MCF 10A (cell line): ENCODE results near the gene SLC52A1. TPM values are rescaled to one million over a fixed set of nuclear protein-coding genes. Genes with fewer than 3 reads are reported as not detected.
A peak's percentile ranks its signal among the peaks of the same experiment; 100 is the strongest.

Experiments used
- BruUV-seq: library from RNA; stranded (reverse); fragments of 400-500 nt; replicated peaks from 2 replicates; lab custom pipeline; 2021; lab: Mats Ljungman, UMichigan
- CTCF ChIA-PET: fragments of 300-600 bp; sonication (Branson Sonifier 250); formaldehyde crosslinking; extraction: SDS; loops from one replicate; lab custom pipeline; 2021; ENCODE audit warnings: antibody characterized with exemption, inconsistent platforms; lab: Yijun Ruan, JAX
- POLR2A ChIA-PET: fragments of 300-600, 350-650 bp; sonication (Branson Sonifier 250); formaldehyde crosslinking; extraction: SDS; loops from one replicate; lab custom pipeline; 2020; ENCODE audit warnings: antibody characterized with exemption, inconsistent platforms; lab: Yijun Ruan, JAX
- DNase-seq: peaks from one replicate; pipeline ENCODE4 v3.0.0-alpha.2; 2018; ENCODE audit not compliant: unreplicated experiment
- H3K27ac Mint-ChIP-seq: one replicate; pipeline ENCODE4 v1.8.0; 2022; ENCODE audit warnings: mild to moderate bottlenecking, low read depth, mixed read lengths; ENCODE audit not compliant: unreplicated experiment
- H3K27me3 Mint-ChIP-seq: one replicate; pipeline ENCODE4 v1.8.0; 2022; ENCODE audit warnings: mixed read lengths; ENCODE audit not compliant: insufficient read depth, unreplicated experiment
- H3K36me3 Mint-ChIP-seq: one replicate; pipeline ENCODE4 v1.8.0; 2022; ENCODE audit warnings: mild to moderate bottlenecking, moderate library complexity, mixed read lengths; ENCODE audit not compliant: insufficient read depth, unreplicated experiment
- H3K4me1 Mint-ChIP-seq: one replicate; pipeline ENCODE4 v1.8.0; 2022; ENCODE audit warnings: mixed read lengths; ENCODE audit not compliant: insufficient read depth, unreplicated experiment
- H3K4me3 Mint-ChIP-seq: one replicate; pipeline ENCODE4 v1.8.0; 2022; ENCODE audit warnings: mild to moderate bottlenecking, moderate library complexity, mixed read lengths; ENCODE audit not compliant: unreplicated experiment
- H3K9me3 Mint-ChIP-seq: one replicate; pipeline ENCODE4 v1.8.0; 2022; ENCODE audit warnings: mixed read lengths; ENCODE audit not compliant: unreplicated experiment
- intact Hi-C: fragments of 100-400 bp; cut with micrococcal nuclease; formaldehyde crosslinking; loops from 2 replicates; pipeline ENCODE4 v1.14.1; 2022
- total RNA-seq: library from RNA; stranded (reverse); gene quantifications from 2 replicates; pipeline ENCODE4 v1.2.3, GENCODE V29; 2022
- TF ChIP-seq, protein P1 (sequence below): fragments of 200-600 bp; IDR thresholded peaks from one replicate; pipeline ENCODE4 v1.8.0; 2022; ENCODE audit warnings: antibody characterized with exemption, mild to moderate bottlenecking; ENCODE audit not compliant: unreplicated experiment

Gene SLC52A1
- total RNA-seq, 1 experiment from 2014 or later = not detected

DNA sequence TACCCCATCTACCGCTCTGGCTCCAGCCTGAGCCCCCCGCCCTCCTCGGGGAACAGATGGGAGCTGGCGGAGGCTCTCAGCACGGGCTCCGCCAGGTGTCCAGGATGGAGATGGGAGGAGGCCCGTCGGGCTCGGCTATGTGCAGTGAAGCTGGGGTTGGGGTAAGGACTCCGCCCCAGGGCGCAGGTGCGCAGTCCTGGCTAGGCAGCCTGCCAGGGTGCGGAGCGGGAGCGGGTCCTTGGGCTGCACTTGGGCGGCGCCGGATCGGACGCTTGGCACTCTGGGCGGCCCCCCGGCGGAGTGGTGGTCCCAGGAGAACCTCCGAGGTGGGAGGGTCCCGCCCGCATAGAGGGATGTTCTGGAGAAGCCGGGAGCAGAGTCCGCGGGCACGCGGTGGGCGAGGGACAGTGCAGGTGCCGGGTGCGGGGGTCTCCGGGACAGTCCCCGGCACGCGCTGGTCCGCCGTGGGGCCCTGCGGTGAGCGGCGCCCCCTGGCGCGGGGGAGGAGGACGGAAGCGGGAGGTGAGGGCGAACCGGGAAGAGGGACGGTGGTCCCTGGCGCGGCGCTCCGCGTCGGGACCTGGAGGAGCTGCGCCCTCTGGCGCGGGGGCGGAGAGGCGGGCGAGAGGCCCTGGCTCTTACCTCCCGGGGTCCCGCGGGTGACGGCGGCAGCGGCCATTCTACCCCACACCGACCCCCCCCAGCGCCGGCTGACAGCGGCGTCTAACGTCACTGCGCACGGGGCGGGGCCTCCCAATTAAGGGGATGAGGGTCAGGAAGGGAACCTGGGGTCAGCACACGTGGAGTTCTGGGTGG, 48.1 kb downstream of the SLC52A1 start, which contains the start of gene CAMTA2:
Gene CAMTA2 (minus strand): TSS at position 725 of the 816 bp plus-strand sequence. CDS start 1,453 bp downstream, outside the sequence.
- Mint-ChIP-seq H3K27me3 (no peaks in the 10 kb centered on the region), H3K27ac (peak within 1 kb of the TSS; percentile 84), H3K4me1 (peaks cover 28% of the 10 kb centered on the region), H3K4me3 (peak within 1 kb of the TSS; percentile 87), H3K36me3 (peaks cover 28% of the 10 kb centered on the region), H3K9me3 (no peaks in the 10 kb centered on the region)
- CTCF ChIA-PET = interaction anchor here (0.6 to 1.7 kb wide), 15 partner anchors 8 to 466 kb away, joined by 3 to 10 read pairs (median 3); partner anchors contain the start of genes KIF1C and SPAG7
- POLR2A ChIA-PET = interaction anchor here (0.9 to 5.6 kb wide), 14 partner anchors 8 to 197 kb away, joined by 3 to 81 read pairs (median 6); partner anchors contain the start of genes INCA1, KIF1C, PFN1 and PLD2
- TF ChIP-seq, protein P1, sequence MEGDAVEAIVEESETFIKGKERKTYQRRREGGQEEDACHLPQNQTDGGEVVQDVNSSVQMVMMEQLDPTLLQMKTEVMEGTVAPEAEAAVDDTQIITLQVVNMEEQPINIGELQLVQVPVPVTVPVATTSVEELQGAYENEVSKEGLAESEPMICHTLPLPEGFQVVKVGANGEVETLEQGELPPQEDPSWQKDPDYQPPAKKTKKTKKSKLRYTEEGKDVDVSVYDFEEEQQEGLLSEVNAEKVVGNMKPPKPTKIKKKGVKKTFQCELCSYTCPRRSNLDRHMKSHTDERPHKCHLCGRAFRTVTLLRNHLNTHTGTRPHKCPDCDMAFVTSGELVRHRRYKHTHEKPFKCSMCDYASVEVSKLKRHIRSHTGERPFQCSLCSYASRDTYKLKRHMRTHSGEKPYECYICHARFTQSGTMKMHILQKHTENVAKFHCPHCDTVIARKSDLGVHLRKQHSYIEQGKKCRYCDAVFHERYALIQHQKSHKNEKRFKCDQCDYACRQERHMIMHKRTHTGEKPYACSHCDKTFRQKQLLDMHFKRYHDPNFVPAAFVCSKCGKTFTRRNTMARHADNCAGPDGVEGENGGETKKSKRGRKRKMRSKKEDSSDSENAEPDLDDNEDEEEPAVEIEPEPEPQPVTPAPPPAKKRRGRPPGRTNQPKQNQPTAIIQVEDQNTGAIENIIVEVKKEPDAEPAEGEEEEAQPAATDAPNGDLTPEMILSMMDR = peak; percentile 60
- intact Hi-C loops = loop anchor here (1.0 kb wide), 1 partner anchor 78 kb away; no protein-coding TSS in a partner anchor
- no TSS peak for BruUV-seq
- DNase-seq = peak; percentile 67

DNA sequence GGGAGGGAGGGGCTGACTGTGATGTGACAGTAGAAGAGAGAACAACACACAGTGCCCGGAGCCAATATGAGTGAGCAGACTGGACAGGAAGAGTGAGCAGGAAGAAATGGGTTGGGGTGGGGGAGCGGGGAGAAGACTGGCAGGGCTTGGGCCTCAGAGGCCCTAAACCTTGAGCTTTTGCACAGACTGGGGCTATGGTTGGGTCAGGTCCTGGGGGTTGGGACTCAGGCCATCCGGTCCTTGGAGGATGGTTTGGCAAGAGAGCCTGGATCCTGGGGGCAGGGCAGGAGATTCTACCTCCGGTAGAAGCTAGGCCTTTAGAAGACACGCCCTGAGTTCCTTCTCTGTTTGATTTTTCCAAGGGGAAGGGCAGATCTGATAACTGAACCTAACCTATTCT, 48.8 kb downstream of the SLC52A1 start:
- Mint-ChIP-seq H3K4me3 (peak overlapping the region; percentile 87), H3K27me3 (no peaks in the 10 kb centered on the region), H3K27ac (peak overlapping the region; percentile 84), H3K9me3 (no peaks in the 10 kb centered on the region), H3K36me3 (peaks cover 25% of the 10 kb centered on the region), H3K4me1 (peaks cover 28% of the 10 kb centered on the region)
- POLR2A ChIA-PET = interaction anchor here (0.9 to 5.6 kb wide), 12 partner anchors 8 to 179 kb away, joined by 3 to 81 read pairs (median 6); partner anchors contain the start of genes INCA1, KIF1C, PFN1 and PLD2
- intact Hi-C loops = no loop called here
- TF ChIP-seq, protein P1 = no peak
- CTCF ChIA-PET = interaction anchor here (0.8 to 1.7 kb wide), 7 partner anchors 12 to 196 kb away, joined by 3 to 10 read pairs (median 4); partner anchors contain the start of genes KIF1C and SPAG7
- DNase-seq = peak; percentile 39
- no TSS peak for BruUV-seq

Other genes with a start within 250 kb of the SLC52A1 start
- 0.77 and 1.1 TPM in 2 replicates for gene VMO1, start 249.1 kb downstream of the SLC52A1 start, total RNA-seq
- gene GLTPD2, start 246.5 kb downstream of the SLC52A1 start, total RNA-seq = not detected in 2 replicates
- gene PSMB6, start 239.3 kb downstream of the SLC52A1 start, total RNA-seq = 169 and 182 TPM in 2 replicates
- gene PLD2, start 228.3 kb downstream of the SLC52A1 start, total RNA-seq = 27.6 and 31.7 TPM in 2 replicates
- gene MINK1, start 202.1 kb downstream of the SLC52A1 start, total RNA-seq = 106 and 124 TPM in 2 replicates
- gene C17orf107, start 135.9 kb downstream of the SLC52A1 start, total RNA-seq = 3.6 and 4.3 TPM in 2 replicates
- gene CHRNE, start 132.3 kb downstream of the SLC52A1 start, total RNA-seq = not detected in 2 replicates
- gene GP1BA, start 103.1 kb downstream of the SLC52A1 start, total RNA-seq = not detected in 2 replicates
- 46.8 and 54.5 TPM in 2 replicates for gene SLC25A11, start 95.4 kb downstream of the SLC52A1 start, total RNA-seq
- gene RNF167, start 95.2 kb downstream of the SLC52A1 start, total RNA-seq = 100.0 and 109 TPM in 2 replicates
- gene PFN1, start 86.9 kb downstream of the SLC52A1 start, total RNA-seq = 1,010 and 1,106 TPM in 2 replicates
- gene ENO3, start 84.3 kb downstream of the SLC52A1 start, total RNA-seq = 19.0 and 20.2 TPM in 2 replicates
- gene SPAG7, start 67.6 kb downstream of the SLC52A1 start, total RNA-seq = 112 and 151 TPM in 2 replicates
- gene CAMTA2, start 47.8 kb downstream of the SLC52A1 start, total RNA-seq = 126 and 154 TPM in 2 replicates
- gene INCA1, start 37.9 kb downstream of the SLC52A1 start, total RNA-seq = 0.44 and 0.49 TPM in 2 replicates
- 84.8 and 100 TPM in 2 replicates for gene KIF1C, start 37.5 kb downstream of the SLC52A1 start, total RNA-seq
- not detected in 2 replicates for gene ZFP3, start 43.0 kb upstream of the SLC52A1 start, total RNA-seq
- 8.8 and 11.6 TPM in 2 replicates for gene ZNF232, start 76.5 kb upstream of the SLC52A1 start, total RNA-seq
- gene USP6, start 80.6 kb upstream of the SLC52A1 start, total RNA-seq = 0.10 TPM in 1 of 2 replicates, not detected in the other
- gene ZNF594, start 156.4 kb upstream of the SLC52A1 start, total RNA-seq = 1.9 TPM in 2 replicates
- gene SCIMP, start 199.4 kb upstream of the SLC52A1 start, total RNA-seq = not detected in 2 replicates
- gene RABEP1, start 246.9 kb upstream of the SLC52A1 start, total RNA-seq = 49.5 and 50.1 TPM in 2 replicates